Measurements from ENCODE around the gene SEPTIN2.

SEPTIN2 gene

DNA sequence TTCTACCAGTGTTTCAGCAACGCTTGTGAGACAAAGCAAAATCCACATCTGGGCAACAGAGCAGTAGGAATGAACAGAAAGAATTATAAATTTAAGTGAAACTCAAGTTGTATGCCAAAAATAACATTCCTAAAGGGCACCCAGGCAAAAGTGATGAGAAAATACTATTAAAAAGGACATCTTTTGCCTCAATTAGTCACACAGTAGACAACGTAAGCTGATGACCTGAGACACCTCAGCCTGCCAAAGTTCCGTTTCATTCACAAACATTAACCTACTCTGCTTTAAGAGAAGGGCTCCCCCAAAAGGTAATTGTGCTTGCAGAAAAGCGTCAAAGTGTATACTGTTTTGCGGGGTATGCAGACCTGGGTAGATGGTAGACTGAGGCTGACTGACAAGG, 7.5 kb upstream of the SEPTIN2 start:
- Mint-ChIP-seq H3K9me3 (no peaks in the 10 kb centered on the region), H3K4me3 (no peak overlapping the region), H3K27ac (no peak overlapping the region), H3K27me3 (ENCODE audit: low read depth, poor library complexity) (no peaks in the 10 kb centered on the region), H3K4me1 (peaks cover 71% of the 10 kb centered on the region), H3K36me3 (ENCODE audit: low read depth) (peaks cover 7% of the 10 kb centered on the region)
- TF ChIP-seq, protein P1, sequence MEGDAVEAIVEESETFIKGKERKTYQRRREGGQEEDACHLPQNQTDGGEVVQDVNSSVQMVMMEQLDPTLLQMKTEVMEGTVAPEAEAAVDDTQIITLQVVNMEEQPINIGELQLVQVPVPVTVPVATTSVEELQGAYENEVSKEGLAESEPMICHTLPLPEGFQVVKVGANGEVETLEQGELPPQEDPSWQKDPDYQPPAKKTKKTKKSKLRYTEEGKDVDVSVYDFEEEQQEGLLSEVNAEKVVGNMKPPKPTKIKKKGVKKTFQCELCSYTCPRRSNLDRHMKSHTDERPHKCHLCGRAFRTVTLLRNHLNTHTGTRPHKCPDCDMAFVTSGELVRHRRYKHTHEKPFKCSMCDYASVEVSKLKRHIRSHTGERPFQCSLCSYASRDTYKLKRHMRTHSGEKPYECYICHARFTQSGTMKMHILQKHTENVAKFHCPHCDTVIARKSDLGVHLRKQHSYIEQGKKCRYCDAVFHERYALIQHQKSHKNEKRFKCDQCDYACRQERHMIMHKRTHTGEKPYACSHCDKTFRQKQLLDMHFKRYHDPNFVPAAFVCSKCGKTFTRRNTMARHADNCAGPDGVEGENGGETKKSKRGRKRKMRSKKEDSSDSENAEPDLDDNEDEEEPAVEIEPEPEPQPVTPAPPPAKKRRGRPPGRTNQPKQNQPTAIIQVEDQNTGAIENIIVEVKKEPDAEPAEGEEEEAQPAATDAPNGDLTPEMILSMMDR (IDR thresholded peaks at IDR 0.05) = no peak
- no peak for DNase-seq

DNA sequence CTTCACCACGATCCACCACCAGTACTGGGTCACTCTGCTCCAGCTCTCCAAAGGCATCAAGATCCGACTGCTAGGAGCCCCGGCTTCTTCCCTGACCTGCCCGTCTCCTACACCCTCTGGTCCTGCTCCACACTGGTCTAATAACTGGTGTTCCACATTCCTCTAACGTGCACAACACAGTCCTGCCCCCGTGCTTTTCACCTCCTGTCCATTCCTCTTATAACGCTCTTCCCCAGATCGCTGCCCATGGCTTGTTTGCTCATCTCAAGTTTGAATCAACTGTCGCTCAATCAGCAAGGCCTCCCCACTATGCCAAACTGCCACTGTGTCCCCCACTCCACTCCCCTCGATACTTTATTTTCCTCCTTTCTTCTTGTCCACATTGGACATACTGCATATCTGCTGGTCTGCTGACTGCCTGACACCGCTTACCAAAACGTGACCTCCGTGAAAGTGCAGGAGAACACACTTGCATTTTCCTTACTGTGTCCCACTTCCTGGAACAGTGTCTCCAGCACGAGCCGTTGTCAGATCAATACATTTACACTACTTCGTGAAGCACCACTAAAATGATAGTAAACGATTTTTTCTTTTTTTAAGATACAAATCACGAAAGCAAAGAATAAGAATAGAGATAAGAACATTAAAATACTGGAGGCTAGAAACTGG, 6.8 kb upstream of the SEPTIN2 start:
- no peak for DNase-seq
- Mint-ChIP-seq H3K4me1 (peaks cover 71% of the 10 kb centered on the region), H3K27me3 (ENCODE audit: low read depth, poor library complexity) (no peaks in the 10 kb centered on the region), H3K27ac (peak overlapping the region; percentile 63), H3K36me3 (ENCODE audit: low read depth) (peaks cover 7% of the 10 kb centered on the region), H3K9me3 (no peaks in the 10 kb centered on the region), H3K4me3 (no peak overlapping the region)
- TF ChIP-seq, protein P1 (IDR thresholded peaks at IDR 0.05) = no peak

DNA sequence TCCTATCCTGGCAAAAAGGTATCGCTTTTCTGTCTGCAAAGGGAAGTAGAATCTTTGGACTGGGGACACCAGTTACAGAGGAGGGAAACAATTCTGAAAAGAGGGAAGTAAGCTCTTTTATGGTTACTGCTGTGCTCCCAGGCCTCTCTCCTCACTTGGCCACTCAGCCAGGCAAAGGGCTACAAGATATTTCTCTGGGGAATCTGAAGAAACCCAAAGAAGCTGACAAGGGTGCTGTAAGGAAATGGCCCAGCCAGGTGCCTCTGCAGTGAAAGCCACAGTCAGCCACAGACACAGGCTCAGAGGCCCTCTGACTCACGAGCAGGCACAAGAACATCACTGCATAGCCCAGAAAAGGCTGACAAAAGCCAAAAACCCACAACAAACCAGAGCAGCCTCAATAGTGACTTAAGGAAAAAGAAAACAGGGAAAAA, 6.0 kb upstream of the SEPTIN2 start:
- Mint-ChIP-seq H3K4me3 (no peak overlapping the region), H3K4me1 (peaks cover 70% of the 10 kb centered on the region), H3K36me3 (ENCODE audit: low read depth) (peaks cover 7% of the 10 kb centered on the region), H3K9me3 (no peaks in the 10 kb centered on the region), H3K27me3 (ENCODE audit: low read depth, poor library complexity) (no peaks in the 10 kb centered on the region), H3K27ac (peak overlapping the region; percentile 89)
- no peak for DNase-seq
- TF ChIP-seq, protein P1 (IDR thresholded peaks at IDR 0.05) = no peak

DNA sequence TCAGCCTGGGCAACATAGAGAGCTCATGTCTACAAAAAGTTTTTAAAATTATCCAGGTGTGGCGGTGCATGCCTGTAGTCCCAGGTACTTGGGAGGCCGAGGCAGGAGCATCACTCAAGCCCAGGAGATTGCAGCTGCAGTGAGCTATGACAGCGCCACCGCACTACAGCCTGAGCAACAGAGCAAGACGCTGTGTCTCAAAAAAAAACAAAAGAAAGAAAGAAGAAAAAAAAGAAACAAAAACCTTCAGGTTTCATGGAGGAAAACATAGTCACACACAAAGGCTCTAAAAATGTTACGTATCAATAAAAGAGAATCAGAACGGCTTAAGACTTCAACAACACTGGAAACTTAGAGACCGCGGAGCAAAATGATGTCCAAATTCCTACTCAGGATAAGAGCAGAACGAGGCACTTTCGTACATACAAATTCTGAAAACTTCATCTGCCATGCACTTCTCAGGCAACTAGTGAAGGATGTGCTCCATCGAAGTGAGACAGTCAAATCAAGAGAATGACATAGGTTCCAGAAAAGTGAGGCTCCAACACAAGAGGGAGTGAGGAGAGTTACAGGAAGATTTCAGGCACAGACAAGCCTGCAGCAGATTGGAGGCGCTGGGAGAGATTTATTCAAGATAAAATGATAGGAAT, 4.7 kb upstream of the SEPTIN2 start:
- peak overlapping the region; percentile 3 for H3K27ac Mint-ChIP-seq
- H3K36me3 Mint-ChIP-seq (ENCODE audit: low read depth) = peaks cover 7% of the 10 kb centered on the region
- H3K9me3 Mint-ChIP-seq = no peaks in the 10 kb centered on the region
- no peaks in the 10 kb centered on the region for H3K27me3 Mint-ChIP-seq (ENCODE audit: low read depth, poor library complexity)
- peaks cover 63% of the 10 kb centered on the region for H3K4me1 Mint-ChIP-seq
- TF ChIP-seq, protein P1 (IDR thresholded peaks at IDR 0.05) = no peak
- no peak for DNase-seq
- H3K4me3 Mint-ChIP-seq = peak overlapping the region; percentile 16

DNA sequence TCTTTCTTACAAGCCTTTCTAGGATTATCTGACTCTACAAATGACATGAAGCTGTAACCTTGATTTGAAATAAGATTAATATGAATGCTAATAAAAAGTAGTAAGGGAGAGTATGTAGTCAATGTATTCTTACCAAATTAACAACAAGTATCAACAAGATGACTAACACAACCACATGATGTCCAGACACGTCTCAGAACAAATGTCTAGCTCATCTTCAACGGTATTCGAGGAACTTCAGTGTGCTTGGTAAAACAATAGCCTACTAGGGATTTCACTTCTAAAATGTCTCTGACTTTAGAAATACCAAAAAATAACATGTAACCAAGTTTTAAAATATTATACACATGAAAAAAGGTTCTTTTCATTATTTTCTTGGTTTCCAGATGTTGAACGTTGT, 3.6 kb upstream of the SEPTIN2 start:
- H3K4me3 Mint-ChIP-seq = no peak overlapping the region
- peaks cover 7% of the 10 kb centered on the region for H3K36me3 Mint-ChIP-seq (ENCODE audit: low read depth)

More for the DNA sequence above, 3.6 kb upstream of the SEPTIN2 start:
- TF ChIP-seq, protein P1 (IDR thresholded peaks at IDR 0.05) = no peak
- no peaks in the 10 kb centered on the region for H3K27me3 Mint-ChIP-seq (ENCODE audit: low read depth, poor library complexity)
- DNase-seq = no peak
- no peak overlapping the region for H3K27ac Mint-ChIP-seq
- no peaks in the 10 kb centered on the region for H3K9me3 Mint-ChIP-seq
- H3K4me1 Mint-ChIP-seq = peaks cover 68% of the 10 kb centered on the region
